Sigmoid colon (tissue), 4 donors: ENCODE results near the gene MZF1.

Source experiments
- EP300 ChIP-seq, 4 donors: sonication (generic); formaldehyde crosslinking; IDR thresholded peaks; one replicate each; pipeline ENCODE4 v1.6.1; 2017; ENCODE audit warnings: antibody characterized with exemption in 4 of 4
- POLR2A ChIP-seq, 2 donors: fragments of 450-650 bp; IDR thresholded peaks; one replicate each; pipeline ENCODE4 v1.6.1; 2016; ENCODE audit warnings: antibody characterized with exemption in 2 of 2, mild to moderate bottlenecking in 2 of 2, moderate library complexity in 2 of 2
- POLR2AphosphoS5 ChIP-seq, 4 donors: sonication (generic); formaldehyde crosslinking; IDR thresholded peaks; one replicate each; pipeline ENCODE4 v1.6.1; 2017; ENCODE audit warnings: antibody characterized with exemption in 4 of 4
- TF ChIP-seq, protein P1 (sequence below), 4 experiments: fragments of 450-650 bp in 3 of 4; fragments of 200-600 bp in 1 of 4; IDR thresholded peaks; one replicate each; pipeline ENCODE4 v1.5.1; 2016 to 2019; ENCODE audit warnings: antibody characterized with exemption in 4 of 4, mild to moderate bottlenecking in 3 of 4, moderate library complexity in 2 of 4

- no peak for TF ChIP-seq EP300 (IDR thresholded peaks at IDR 0.05)
- TF ChIP-seq, protein P1, sequence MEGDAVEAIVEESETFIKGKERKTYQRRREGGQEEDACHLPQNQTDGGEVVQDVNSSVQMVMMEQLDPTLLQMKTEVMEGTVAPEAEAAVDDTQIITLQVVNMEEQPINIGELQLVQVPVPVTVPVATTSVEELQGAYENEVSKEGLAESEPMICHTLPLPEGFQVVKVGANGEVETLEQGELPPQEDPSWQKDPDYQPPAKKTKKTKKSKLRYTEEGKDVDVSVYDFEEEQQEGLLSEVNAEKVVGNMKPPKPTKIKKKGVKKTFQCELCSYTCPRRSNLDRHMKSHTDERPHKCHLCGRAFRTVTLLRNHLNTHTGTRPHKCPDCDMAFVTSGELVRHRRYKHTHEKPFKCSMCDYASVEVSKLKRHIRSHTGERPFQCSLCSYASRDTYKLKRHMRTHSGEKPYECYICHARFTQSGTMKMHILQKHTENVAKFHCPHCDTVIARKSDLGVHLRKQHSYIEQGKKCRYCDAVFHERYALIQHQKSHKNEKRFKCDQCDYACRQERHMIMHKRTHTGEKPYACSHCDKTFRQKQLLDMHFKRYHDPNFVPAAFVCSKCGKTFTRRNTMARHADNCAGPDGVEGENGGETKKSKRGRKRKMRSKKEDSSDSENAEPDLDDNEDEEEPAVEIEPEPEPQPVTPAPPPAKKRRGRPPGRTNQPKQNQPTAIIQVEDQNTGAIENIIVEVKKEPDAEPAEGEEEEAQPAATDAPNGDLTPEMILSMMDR (IDR thresholded peaks at IDR 0.05) = no peak
- no peak for TF ChIP-seq POLR2AphosphoS5 (IDR thresholded peaks at IDR 0.05)
- no peak for TF ChIP-seq POLR2A (IDR thresholded peaks at IDR 0.05)
Measured at GRCh38 chr19:58582985-58583384, 9.8 kb upstream of the MZF1 start.
